HepG2 (cell line): ENCODE results near the gene CD300LG. TPM values are rescaled to one million over a fixed set of nuclear protein-coding genes. Genes with fewer than 3 reads are reported as not detected.

ENCODE experiments used
- ATAC-seq: fragments of 200-7000 bp; cut with Tn5 transposase; 3 replicates; pipeline ENCODE4 v1.9.1; 2020; ENCODE audit warnings: mild to moderate bottlenecking, moderate library complexity
- BruUV-seq: library from RNA; stranded (reverse); fragments of 400-500 nt; replicated peaks from 2 replicates; lab custom pipeline; 2021; lab: Mats Ljungman, UMichigan
- CTCF ChIA-PET: fragments of 300-600 bp; formaldehyde crosslinking; extraction: SDS; loops from one replicate; lab custom pipeline; 2021; ENCODE audit warnings: low total read pairs, inconsistent platforms, low intra/inter-chr PET ratio; lab: Yijun Ruan, JAX
- POLR2A ChIA-PET: fragments of 350-600 bp; sonication (Branson Sonifier 250); formaldehyde crosslinking; loops from one replicate; lab custom pipeline; 2020; ENCODE audit warnings: antibody characterized with exemption, inconsistent platforms; lab: Yijun Ruan, JAX
- DNase-seq: peaks from one replicate; pipeline ENCODE4 v3.0.0-alpha.2; 2015; ENCODE audit warnings: low spot score
- FAIRE-seq: peaks from 3 replicates; lab custom pipeline; 2011; peaks lifted over from hg19 to GRCh38; lab: Jason Lieb, UNC
- H2AFZ ChIP-seq: one replicate; pipeline ENCODE4 v1.6.1; 2011; ENCODE audit warnings: low read length, inconsistent platforms
- H3K27ac ChIP-seq: fragments of 300-600 bp; 3 replicates; pipeline ENCODE4 v1.8.0; 2011; ENCODE audit warnings: mixed run types, mild to moderate bottlenecking, mixed read lengths, low read length, inconsistent platforms; ENCODE audit not compliant: insufficient read depth; ENCODE audit errors: extremely low read length
- H3K27me3 ChIP-seq, 2 experiments: fragments of 200-600 bp in 1 of 2; 2 replicates in 1 of 2; 3 replicates in 1 of 2; pipeline versions ENCODE4 v1.6.0 to v1.8.0; 2011; ENCODE audit warnings: low read length in 2 of 2, mild to moderate bottlenecking in 2 of 2, moderate library complexity in 2 of 2, inconsistent platforms in 1 of 2; ENCODE audit not compliant: insufficient read depth in 2 of 2, control insufficient read depth in 1 of 2
- H3K36me3 ChIP-seq, 2 experiments: fragments of 200-600 bp in 1 of 2; replicated peaks in 1 of 2; 2 replicates in 1 of 2; 3 replicates in 1 of 2; pipeline versions ENCODE4 v1.5.1 to v1.8.0; 2011; ENCODE audit warnings: low read length in 2 of 2, inconsistent platforms in 1 of 2; ENCODE audit not compliant: insufficient read depth in 2 of 2, control insufficient read depth in 1 of 2
- H3K4me1 ChIP-seq: 2 replicates; pipeline ENCODE4 v1.5.1; 2012; ENCODE audit warnings: low read length, inconsistent platforms; ENCODE audit not compliant: insufficient read depth
- H3K4me2 ChIP-seq: 2 replicates; pipeline ENCODE4 v1.6.0; 2011; ENCODE audit warnings: low read depth, low read length, inconsistent platforms
- H3K4me3 ChIP-seq, 3 experiments: fragments of 200-600 bp in 1 of 3; sonication (generic), shearing (Covaris generic) in 1 of 3; replicated peaks in 1 of 3; 2 replicates each; pipeline ENCODE4 v1.5.1; 2011 to 2016; ENCODE audit warnings: low read length in 3 of 3, inconsistent platforms in 2 of 3, low read depth in 2 of 3, mild to moderate bottlenecking in 2 of 3, control low read depth in 1 of 3, mixed read lengths in 1 of 3; ENCODE audit not compliant: insufficient read depth in 1 of 3
- H3K79me2 ChIP-seq: one replicate; pipeline ENCODE4 v1.6.1; 2011; ENCODE audit warnings: low read length, inconsistent platforms; ENCODE audit not compliant: insufficient read depth
- H3K9ac ChIP-seq: 2 replicates; pipeline ENCODE4 v1.6.0; 2011; ENCODE audit warnings: mild to moderate bottlenecking, low read depth, low read length, inconsistent platforms; ENCODE audit not compliant: insufficient read depth
- H3K9me3 ChIP-seq: 2 replicates; pipeline ENCODE4 v1.5.1; 2012; ENCODE audit warnings: mild to moderate bottlenecking, low read length
- H4K20me1 ChIP-seq: 2 replicates; pipeline ENCODE4 v1.6.0; 2011; ENCODE audit warnings: inconsistent platforms, mild to moderate bottlenecking, low read length, moderate library complexity; ENCODE audit not compliant: insufficient read depth
- ERF ChIP-seq: IDR thresholded peaks from 2 replicates; pipeline ENCODE4 v1.6.1; 2018; ENCODE audit warnings: missing biosample characterization, missing genetic modification reagents
- FOXK2 ChIP-seq: fragments of 450-650 bp; IDR thresholded peaks from 2 replicates; pipeline ENCODE4 v1.6.1; 2016
- MIER3 ChIP-seq: IDR thresholded peaks from 2 replicates; pipeline ENCODE4 v1.6.1; 2016; ENCODE audit warnings: missing compliant biosample characterization, borderline replicate concordance
- PAWR ChIP-seq: sonication (generic); formaldehyde crosslinking; IDR thresholded peaks from 2 replicates; pipeline ENCODE4 v1.4.0; 2020; ENCODE audit warnings: missing genetic modification reagents, mild to moderate bottlenecking, borderline replicate concordance
- PRDM4 ChIP-seq: sonication (generic); formaldehyde crosslinking; IDR thresholded peaks from 2 replicates; pipeline ENCODE4 v1.9.0; 2021; ENCODE audit warnings: missing genetic modification reagents, borderline replicate concordance
- PREB ChIP-seq: sonication (generic); formaldehyde crosslinking; IDR thresholded peaks from 2 replicates; pipeline ENCODE4 v1.4.0; 2020; ENCODE audit warnings: missing genetic modification reagents
- RBM39 ChIP-seq: fragments of 200-400 bp; formaldehyde crosslinking; IDR thresholded peaks from one replicate; pipeline ENCODE4 v1.6.1; 2018; ENCODE audit warnings: antibody characterized with exemption, mild to moderate bottlenecking, low read depth, low read length; ENCODE audit not compliant: poor library complexity, severe bottlenecking
- ZNF136 ChIP-seq: sonication (generic); formaldehyde crosslinking; IDR thresholded peaks from 2 replicates; pipeline ENCODE4 v1.8.1; 2022; ENCODE audit warnings: low read depth, mild to moderate bottlenecking, moderate library complexity, missing genetic modification reagents
- ZNF629 ChIP-seq: sonication (generic); formaldehyde crosslinking; conservative IDR thresholded peaks from 2 replicates; pipeline ENCODE4 v1.5.0; 2020; ENCODE audit warnings: missing genetic modification reagents
- ZNF772 ChIP-seq: sonication (generic); formaldehyde crosslinking; IDR thresholded peaks from 2 replicates; pipeline ENCODE4 v1.5.0; 2020; ENCODE audit warnings: mild to moderate bottlenecking, missing genetic modification reagents
- WGBS: methylation state at CpG from one replicate; pipeline ENCODE4 v1.1.6; 2017; ENCODE audit warnings: low lambda C conversion rate; 5-methylcytosine and 5-hydroxymethylcytosine counted together
- in situ Hi-C: cut with HindIII; loops from 2 replicates; pipeline ENCODE4 v1.10.0; 2017; ENCODE audit warnings: low pct_unique_long_range_greater_than_20kb; ENCODE audit not compliant: extremely low pct_ligation_motif_present
- intact Hi-C: fragments of 100-400 bp; cut with micrococcal nuclease; formaldehyde crosslinking; loops from one replicate; pipeline ENCODE4 v1.10.0; 2022; ENCODE audit not compliant: unreplicated experiment
- polyA plus RNA-seq, 8 experiments: library from polyadenylated mRNA; depleted of rRNA in 3 of 8; stranded (reverse) in 7 of 8; unstranded in 1 of 8; fragments of >200 nt; fragmentation: Illumina TruSeq in 4 of 8; extraction: Trizol in 4 of 8; gene quantifications; 2 replicates each; pipeline versions ENCODE4 v1.2.1 to v1.2.3, GENCODE V29; 2011 to 2016; ENCODE audit warnings: low read depth in 4 of 8, missing spikeins in 1 of 8, mixed read lengths in 1 of 8; ENCODE audit not compliant: insufficient read depth in 1 of 8
- total RNA-seq, 5 experiments: library from RNA; depleted of rRNA; stranded (reverse); fragments of >200 nt; fragmentation: Illumina TruSeq; extraction: Trizol; gene quantifications; 2 replicates each; pipeline ENCODE4 v1.2.3, GENCODE V29; 2016; ENCODE audit warnings: low read depth in 1 of 5
- TF ChIP-seq, protein P1 (sequence below): sonication (generic); formaldehyde crosslinking; IDR thresholded peaks from 2 replicates; pipeline ENCODE4 v1.5.0; 2020; ENCODE audit warnings: mild to moderate bottlenecking, missing genetic modification reagents, borderline replicate concordance

The CD300LG gene
- total and polyA plus RNA-seq, 2 of the 13 experiments (the other 11 are each of a cell fraction or from before 2014, with no cell fraction given): not detected

GRCh38 chr17:43825567-43825966, 21.4 kb upstream of the CD300LG start (continued):
- TF ChIP-seq, protein P1, sequence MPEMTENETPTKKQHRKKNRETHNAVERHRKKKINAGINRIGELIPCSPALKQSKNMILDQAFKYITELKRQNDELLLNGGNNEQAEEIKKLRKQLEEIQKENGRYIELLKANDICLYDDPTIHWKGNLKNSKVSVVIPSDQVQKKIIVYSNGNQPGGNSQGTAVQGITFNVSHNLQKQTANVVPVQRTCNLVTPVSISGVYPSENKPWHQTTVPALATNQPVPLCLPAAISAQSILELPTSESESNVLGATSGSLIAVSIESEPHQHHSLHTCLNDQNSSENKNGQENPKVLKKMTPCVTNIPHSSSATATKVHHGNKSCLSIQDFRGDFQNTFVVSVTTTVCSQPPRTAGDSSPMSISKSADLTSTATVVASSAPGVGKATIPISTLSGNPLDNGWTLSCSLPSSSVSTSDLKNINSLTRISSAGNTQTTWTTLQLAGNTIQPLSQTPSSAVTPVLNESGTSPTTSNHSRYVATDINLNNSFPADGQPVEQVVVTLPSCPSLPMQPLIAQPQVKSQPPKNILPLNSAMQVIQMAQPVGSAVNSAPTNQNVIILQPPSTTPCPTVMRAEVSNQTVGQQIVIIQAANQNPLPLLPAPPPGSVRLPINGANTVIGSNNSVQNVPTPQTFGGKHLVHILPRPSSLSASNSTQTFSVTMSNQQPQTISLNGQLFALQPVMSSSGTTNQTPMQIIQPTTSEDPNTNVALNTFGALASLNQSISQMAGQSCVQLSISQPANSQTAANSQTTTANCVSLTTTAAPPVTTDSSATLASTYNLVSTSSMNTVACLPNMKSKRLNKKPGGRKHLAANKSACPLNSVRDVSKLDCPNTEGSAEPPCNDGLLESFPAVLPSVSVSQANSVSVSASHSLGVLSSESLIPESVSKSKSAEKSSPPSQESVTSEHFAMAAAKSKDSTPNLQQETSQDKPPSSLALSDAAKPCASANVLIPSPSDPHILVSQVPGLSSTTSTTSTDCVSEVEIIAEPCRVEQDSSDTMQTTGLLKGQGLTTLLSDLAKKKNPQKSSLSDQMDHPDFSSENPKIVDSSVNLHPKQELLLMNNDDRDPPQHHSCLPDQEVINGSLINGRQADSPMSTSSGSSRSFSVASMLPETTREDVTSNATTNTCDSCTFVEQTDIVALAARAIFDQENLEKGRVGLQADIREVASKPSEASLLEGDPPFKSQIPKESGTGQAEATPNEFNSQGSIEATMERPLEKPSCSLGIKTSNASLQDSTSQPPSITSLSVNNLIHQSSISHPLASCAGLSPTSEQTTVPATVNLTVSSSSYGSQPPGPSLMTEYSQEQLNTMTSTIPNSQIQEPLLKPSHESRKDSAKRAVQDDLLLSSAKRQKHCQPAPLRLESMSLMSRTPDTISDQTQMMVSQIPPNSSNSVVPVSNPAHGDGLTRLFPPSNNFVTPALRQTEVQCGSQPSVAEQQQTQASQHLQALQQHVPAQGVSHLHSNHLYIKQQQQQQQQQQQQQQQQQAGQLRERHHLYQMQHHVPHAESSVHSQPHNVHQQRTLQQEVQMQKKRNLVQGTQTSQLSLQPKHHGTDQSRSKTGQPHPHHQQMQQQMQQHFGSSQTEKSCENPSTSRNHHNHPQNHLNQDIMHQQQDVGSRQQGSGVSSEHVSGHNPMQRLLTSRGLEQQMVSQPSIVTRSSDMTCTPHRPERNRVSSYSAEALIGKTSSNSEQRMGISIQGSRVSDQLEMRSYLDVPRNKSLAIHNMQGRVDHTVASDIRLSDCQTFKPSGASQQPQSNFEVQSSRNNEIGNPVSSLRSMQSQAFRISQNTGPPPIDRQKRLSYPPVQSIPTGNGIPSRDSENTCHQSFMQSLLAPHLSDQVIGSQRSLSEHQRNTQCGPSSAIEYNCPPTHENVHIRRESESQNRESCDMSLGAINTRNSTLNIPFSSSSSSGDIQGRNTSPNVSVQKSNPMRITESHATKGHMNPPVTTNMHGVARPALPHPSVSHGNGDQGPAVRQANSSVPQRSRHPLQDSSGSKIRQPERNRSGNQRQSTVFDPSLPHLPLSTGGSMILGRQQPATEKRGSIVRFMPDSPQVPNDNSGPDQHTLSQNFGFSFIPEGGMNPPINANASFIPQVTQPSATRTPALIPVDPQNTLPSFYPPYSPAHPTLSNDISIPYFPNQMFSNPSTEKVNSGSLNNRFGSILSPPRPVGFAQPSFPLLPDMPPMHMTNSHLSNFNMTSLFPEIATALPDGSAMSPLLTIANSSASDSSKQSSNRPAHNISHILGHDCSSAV (CRISPR knock-in tag): no peak
- TF ChIP-seq ZNF772 (CRISPR knock-in tag) (no peak), MIER3 (CRISPR knock-in tag) (no peak)

DNA sequence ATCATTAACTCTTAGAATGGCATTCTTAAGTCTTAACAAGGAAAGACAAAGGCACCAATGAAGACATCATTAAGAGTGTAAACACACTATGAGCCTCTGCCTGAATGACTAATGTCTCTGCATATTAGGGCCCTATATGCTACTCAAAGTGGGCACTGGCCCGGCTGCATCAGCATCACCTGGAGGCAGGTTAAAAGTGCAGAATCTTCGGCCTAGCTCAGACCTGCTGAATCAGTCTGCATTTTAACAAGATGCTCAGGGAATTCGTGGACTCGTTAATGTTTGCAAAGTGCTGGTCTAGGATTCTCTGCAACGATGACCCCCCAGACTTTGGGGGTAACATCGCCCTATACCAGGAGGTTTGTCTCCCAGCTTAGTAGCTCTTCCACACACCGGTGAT, 20.8 kb upstream of the CD300LG start:
- ChIA-PET POLR2A (no interaction called here), CTCF (no interaction called here)
- no peaks in the 10 kb centered on the region for H3K9me3 ChIP-seq
- no peaks in the 10 kb centered on the region; a peak in 1 of 5 replicates for H3K36me3 ChIP-seq
- no peaks in the 10 kb centered on the region for H4K20me1 ChIP-seq
- FAIRE-seq (no peak), ATAC-seq (no peak), DNase-seq (no peak)
- 0 out of 5 replicates have a peak, but pooled peaks cover 0 to 5% of the 10 kb centered on the region in 2 experiments for H3K27me3 ChIP-seq
- in situ Hi-C loops (no loop called here), intact Hi-C loops (no loop called here)
- H3K79me2 ChIP-seq: no peaks in the 10 kb centered on the region
- 93% methylated on average over 7 of the region's 7 CpGs for WGBS
- no peaks in the 10 kb centered on the region for H3K4me1 ChIP-seq
- no peak overlapping the region for H3K4me3 ChIP-seq
- no TSS peak for BruUV-seq
- H3K9ac ChIP-seq: no peak overlapping the region
- no peak overlapping the region for H3K4me2 ChIP-seq
- no peak overlapping the region for H2AFZ ChIP-seq
- no peak overlapping the region for H3K27ac ChIP-seq
- no peak for TF ChIP-seq FOXK2
- TF ChIP-seq ZNF136 (CRISPR knock-in tag): no peak
- TF ChIP-seq PRDM4 (CRISPR knock-in tag): no peak
- no peak for TF ChIP-seq ERF (CRISPR knock-in tag)
- no peak for TF ChIP-seq ZNF629 (CRISPR knock-in tag)
- TF ChIP-seq PAWR: no peak
- no peak for TF ChIP-seq PREB
- no peak for TF ChIP-seq RBM39
